ENCODE measurements around the gene HSD17B2.

Gene HSD17B2

DNA sequence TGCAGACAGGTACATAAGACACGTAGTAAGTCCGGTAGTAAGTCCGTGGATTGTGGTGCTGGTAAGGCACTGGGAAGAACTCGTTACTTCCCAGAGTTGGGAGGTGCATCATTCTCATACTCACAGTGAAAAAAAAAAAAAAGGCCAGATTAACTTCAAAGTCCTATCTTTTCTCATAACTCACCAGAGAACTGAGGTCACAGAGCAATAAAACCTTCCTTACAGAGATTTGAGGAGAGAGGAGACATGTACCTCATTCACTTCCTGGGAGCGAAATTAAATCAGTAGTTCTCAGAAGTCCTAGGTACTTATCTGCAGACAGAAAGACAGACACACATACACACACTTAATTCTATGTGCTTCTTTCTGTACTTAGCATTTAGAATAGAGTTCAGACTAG, 112.5 kb downstream of the HSD17B2 start:
- Histone ChIP-seq H3K36me3 (replicated peaks; ENCODE audit: insufficient read depth, low read length) (no peaks in the 10 kb centered on the region), H3K4me3 (ENCODE audit: low read length) (no peak overlapping the region), H3K27me3 (replicated peaks; ENCODE audit: insufficient read depth, low read length) (no peaks in the 10 kb centered on the region), H3K79me2 (ENCODE audit: low read length) (no peaks in the 10 kb centered on the region), H3K9ac (ENCODE audit: low read length) (no peak overlapping the region), H3K4me2 (ENCODE audit: low read depth, low read length) (no peak overlapping the region), H3F3A (ENCODE audit: insufficient read depth, low read length) (no peaks in the 10 kb centered on the region), H3K4me1 (ENCODE audit: low read length) (no peaks in the 10 kb centered on the region), H3K9me2 (replicated peaks; ENCODE audit: insufficient read depth, low read length) (no peaks in the 10 kb centered on the region), H3K9me3 (replicated peaks; ENCODE audit: insufficient read depth, low read length) (no peaks in the 10 kb centered on the region), H4K20me1 (ENCODE audit: insufficient read depth, low read length) (no peaks in the 10 kb centered on the region), H2AFZ (ENCODE audit: low read length) (no peak overlapping the region), H3K27ac (ENCODE audit: low read length) (no peak overlapping the region)
- TF ChIP-seq, protein P1, sequence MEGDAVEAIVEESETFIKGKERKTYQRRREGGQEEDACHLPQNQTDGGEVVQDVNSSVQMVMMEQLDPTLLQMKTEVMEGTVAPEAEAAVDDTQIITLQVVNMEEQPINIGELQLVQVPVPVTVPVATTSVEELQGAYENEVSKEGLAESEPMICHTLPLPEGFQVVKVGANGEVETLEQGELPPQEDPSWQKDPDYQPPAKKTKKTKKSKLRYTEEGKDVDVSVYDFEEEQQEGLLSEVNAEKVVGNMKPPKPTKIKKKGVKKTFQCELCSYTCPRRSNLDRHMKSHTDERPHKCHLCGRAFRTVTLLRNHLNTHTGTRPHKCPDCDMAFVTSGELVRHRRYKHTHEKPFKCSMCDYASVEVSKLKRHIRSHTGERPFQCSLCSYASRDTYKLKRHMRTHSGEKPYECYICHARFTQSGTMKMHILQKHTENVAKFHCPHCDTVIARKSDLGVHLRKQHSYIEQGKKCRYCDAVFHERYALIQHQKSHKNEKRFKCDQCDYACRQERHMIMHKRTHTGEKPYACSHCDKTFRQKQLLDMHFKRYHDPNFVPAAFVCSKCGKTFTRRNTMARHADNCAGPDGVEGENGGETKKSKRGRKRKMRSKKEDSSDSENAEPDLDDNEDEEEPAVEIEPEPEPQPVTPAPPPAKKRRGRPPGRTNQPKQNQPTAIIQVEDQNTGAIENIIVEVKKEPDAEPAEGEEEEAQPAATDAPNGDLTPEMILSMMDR (IDR thresholded peaks at IDR 0.05; ENCODE audit: low read length), result no peak
- TF ChIP-seq EZH2 (optimal IDR thresholded peaks at IDR 0.05; ENCODE audit: low read depth, low read length) (no peak), EZH2phosphoT487 (IDR thresholded peaks at IDR 0.05; ENCODE audit: low read length) (no peak)
- DNase-seq, result no peak

Data from MM.1S (cell line).